ENCODE results near the gene RIMS1.

RIMS1 gene

DNA sequence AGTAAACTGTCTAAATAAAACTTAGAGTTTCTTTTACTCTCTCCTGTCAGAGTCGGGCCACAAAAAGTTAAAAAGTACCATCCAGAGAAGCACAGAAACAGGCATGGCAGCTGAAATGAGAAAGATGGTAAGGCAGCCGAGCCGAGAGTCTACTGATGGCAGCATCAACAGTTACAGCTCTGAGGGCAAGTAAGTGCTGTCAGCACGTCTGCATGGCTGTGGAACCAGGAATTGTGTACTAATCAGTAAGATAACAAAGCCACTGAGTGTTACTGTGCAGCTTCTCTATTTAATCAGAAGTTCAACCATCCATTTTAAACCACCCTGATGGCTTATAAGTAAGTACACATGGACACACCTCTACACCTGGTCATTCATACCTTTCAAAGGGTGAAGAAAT lies 504.2 kb downstream of the RIMS1 start:
- no peaks in the 10 kb centered on the region for H3F3A ChIP-seq (ENCODE audit: insufficient read depth, low read length)
- H3K36me3 ChIP-seq (replicated peaks; ENCODE audit: insufficient read depth, low read length) = no peaks in the 10 kb centered on the region
- H3K79me2 ChIP-seq (ENCODE audit: low read length) = no peaks in the 10 kb centered on the region
- no peak overlapping the region for H2AFZ ChIP-seq (ENCODE audit: low read length)
- no peak overlapping the region for H3K4me3 ChIP-seq (ENCODE audit: low read length)
- H3K9ac ChIP-seq (ENCODE audit: low read length) = no peak overlapping the region
- H3K27me3 ChIP-seq (replicated peaks; ENCODE audit: insufficient read depth, low read length) = no peaks in the 10 kb centered on the region
- H3K4me2 ChIP-seq (ENCODE audit: low read depth, low read length) = no peak overlapping the region
- no peak for DNase-seq
- H3K9me2 ChIP-seq (replicated peaks; ENCODE audit: insufficient read depth, low read length) = no peaks in the 10 kb centered on the region
- H3K27ac ChIP-seq (ENCODE audit: low read length) = no peak overlapping the region
- TF ChIP-seq EZH2 (optimal IDR thresholded peaks at IDR 0.05; ENCODE audit: low read depth, low read length) (no peak), EZH2phosphoT487 (IDR thresholded peaks at IDR 0.05; ENCODE audit: low read length) (no peak)
- TF ChIP-seq, protein P1, sequence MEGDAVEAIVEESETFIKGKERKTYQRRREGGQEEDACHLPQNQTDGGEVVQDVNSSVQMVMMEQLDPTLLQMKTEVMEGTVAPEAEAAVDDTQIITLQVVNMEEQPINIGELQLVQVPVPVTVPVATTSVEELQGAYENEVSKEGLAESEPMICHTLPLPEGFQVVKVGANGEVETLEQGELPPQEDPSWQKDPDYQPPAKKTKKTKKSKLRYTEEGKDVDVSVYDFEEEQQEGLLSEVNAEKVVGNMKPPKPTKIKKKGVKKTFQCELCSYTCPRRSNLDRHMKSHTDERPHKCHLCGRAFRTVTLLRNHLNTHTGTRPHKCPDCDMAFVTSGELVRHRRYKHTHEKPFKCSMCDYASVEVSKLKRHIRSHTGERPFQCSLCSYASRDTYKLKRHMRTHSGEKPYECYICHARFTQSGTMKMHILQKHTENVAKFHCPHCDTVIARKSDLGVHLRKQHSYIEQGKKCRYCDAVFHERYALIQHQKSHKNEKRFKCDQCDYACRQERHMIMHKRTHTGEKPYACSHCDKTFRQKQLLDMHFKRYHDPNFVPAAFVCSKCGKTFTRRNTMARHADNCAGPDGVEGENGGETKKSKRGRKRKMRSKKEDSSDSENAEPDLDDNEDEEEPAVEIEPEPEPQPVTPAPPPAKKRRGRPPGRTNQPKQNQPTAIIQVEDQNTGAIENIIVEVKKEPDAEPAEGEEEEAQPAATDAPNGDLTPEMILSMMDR (IDR thresholded peaks at IDR 0.05; ENCODE audit: low read length) = no peak
- H3K4me1 ChIP-seq (ENCODE audit: low read length) = no peaks in the 10 kb centered on the region
- H4K20me1 ChIP-seq (ENCODE audit: insufficient read depth, low read length) = no peaks in the 10 kb centered on the region
- H3K9me3 ChIP-seq (replicated peaks; ENCODE audit: insufficient read depth, low read length) = no peaks in the 10 kb centered on the region

DNA sequence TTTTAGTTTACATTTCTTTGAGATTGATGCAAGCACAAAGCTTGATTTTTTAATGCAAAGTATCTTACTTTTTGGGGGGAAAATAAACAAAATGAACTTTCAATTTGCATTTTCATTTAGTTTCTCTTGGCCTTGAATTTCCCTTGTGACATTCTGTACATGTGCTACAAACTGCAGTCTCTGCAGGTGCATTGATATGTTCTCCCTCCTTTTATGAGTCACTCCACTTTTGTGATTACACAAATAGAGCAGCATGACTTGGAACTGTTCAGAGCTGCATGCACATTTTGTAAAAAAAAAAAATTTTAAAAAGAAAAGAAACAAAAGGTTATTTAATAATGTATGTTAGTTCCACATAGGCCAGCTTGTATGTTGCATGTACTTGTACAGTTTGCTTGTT lies 515.5 kb downstream of the RIMS1 start:
- no peaks in the 10 kb centered on the region for H3K36me3 ChIP-seq (replicated peaks; ENCODE audit: insufficient read depth, low read length)
- no peak overlapping the region for H3K4me3 ChIP-seq (ENCODE audit: low read length)
- H3K4me2 ChIP-seq (ENCODE audit: low read depth, low read length) = no peak overlapping the region
- no peak overlapping the region for H3K9ac ChIP-seq (ENCODE audit: low read length)
- H3K27me3 ChIP-seq (replicated peaks; ENCODE audit: insufficient read depth, low read length) = no peaks in the 10 kb centered on the region
- no peak overlapping the region for H3K27ac ChIP-seq (ENCODE audit: low read length)
- no peaks in the 10 kb centered on the region for H3K9me3 ChIP-seq (replicated peaks; ENCODE audit: insufficient read depth, low read length)
- H4K20me1 ChIP-seq (ENCODE audit: insufficient read depth, low read length) = no peaks in the 10 kb centered on the region
- H3K79me2 ChIP-seq (ENCODE audit: low read length) = no peaks in the 10 kb centered on the region
- peaks cover 7% of the 10 kb centered on the region for H3K4me1 ChIP-seq (ENCODE audit: low read length)
- H2AFZ ChIP-seq (ENCODE audit: low read length) = 0 out of 2 replicates have a peak overlapping the region, but pooled peaks have one; percentile 7
- no peaks in the 10 kb centered on the region for H3K9me2 ChIP-seq (replicated peaks; ENCODE audit: insufficient read depth, low read length)
- DNase-seq = no peak
- TF ChIP-seq, protein P1 (IDR thresholded peaks at IDR 0.05; ENCODE audit: low read length) = no peak
- TF ChIP-seq EZH2 (optimal IDR thresholded peaks at IDR 0.05; ENCODE audit: low read depth, low read length) (no peak), EZH2phosphoT487 (IDR thresholded peaks at IDR 0.05; ENCODE audit: low read length) (no peak)
- H3F3A ChIP-seq (ENCODE audit: insufficient read depth, low read length) = no peaks in the 10 kb centered on the region; the same call in 1 of the 2 replicates

DNA sequence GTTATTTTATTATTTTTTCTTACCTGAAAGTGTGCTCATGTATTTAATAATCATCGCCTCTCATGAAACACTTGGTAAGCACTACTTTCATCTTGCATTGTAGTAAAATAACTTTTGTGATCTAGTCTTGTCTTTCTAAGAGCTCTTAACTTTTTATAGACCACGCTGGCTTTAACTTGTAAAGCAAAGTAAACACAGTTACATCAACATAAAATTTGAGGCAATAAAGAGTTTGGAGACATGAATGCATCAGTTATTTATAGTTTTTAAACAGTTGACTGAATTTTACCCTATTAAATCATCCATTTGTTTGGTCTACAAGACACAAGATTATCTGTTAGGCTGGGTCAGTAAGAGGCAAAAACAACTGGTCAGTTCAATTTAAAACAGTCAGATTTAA lies 517.1 kb downstream of the RIMS1 start:
- H2AFZ ChIP-seq (ENCODE audit: low read length) = no peak overlapping the region
- H4K20me1 ChIP-seq (ENCODE audit: insufficient read depth, low read length) = no peaks in the 10 kb centered on the region
- H3K27ac ChIP-seq (ENCODE audit: low read length) = no peak overlapping the region
- H3K79me2 ChIP-seq (ENCODE audit: low read length) = no peaks in the 10 kb centered on the region
- TF ChIP-seq EZH2 (optimal IDR thresholded peaks at IDR 0.05; ENCODE audit: low read depth, low read length) (no peak), EZH2phosphoT487 (IDR thresholded peaks at IDR 0.05; ENCODE audit: low read length) (no peak)
- TF ChIP-seq, protein P1 (IDR thresholded peaks at IDR 0.05; ENCODE audit: low read length) = no peak
- no peak overlapping the region for H3K4me2 ChIP-seq (ENCODE audit: low read depth, low read length)
- H3K36me3 ChIP-seq (replicated peaks; ENCODE audit: insufficient read depth, low read length) = no peaks in the 10 kb centered on the region
- H3K4me3 ChIP-seq (ENCODE audit: low read length) = no peak overlapping the region
- DNase-seq = no peak
- H3K9me3 ChIP-seq (replicated peaks; ENCODE audit: insufficient read depth, low read length) = no peaks in the 10 kb centered on the region
- H3F3A ChIP-seq (ENCODE audit: insufficient read depth, low read length) = no peaks in the 10 kb centered on the region; the same call in 1 of the 2 replicates
- H3K9ac ChIP-seq (ENCODE audit: low read length) = no peak overlapping the region
- no peaks in the 10 kb centered on the region for H3K27me3 ChIP-seq (replicated peaks; ENCODE audit: insufficient read depth, low read length)
- H3K9me2 ChIP-seq (replicated peaks; ENCODE audit: insufficient read depth, low read length) = no peaks in the 10 kb centered on the region
- peaks cover 10% of the 10 kb centered on the region for H3K4me1 ChIP-seq (ENCODE audit: low read length)
